Measurements from ENCODE around the gene SPTAN1.

SPTAN1 gene

DNA sequence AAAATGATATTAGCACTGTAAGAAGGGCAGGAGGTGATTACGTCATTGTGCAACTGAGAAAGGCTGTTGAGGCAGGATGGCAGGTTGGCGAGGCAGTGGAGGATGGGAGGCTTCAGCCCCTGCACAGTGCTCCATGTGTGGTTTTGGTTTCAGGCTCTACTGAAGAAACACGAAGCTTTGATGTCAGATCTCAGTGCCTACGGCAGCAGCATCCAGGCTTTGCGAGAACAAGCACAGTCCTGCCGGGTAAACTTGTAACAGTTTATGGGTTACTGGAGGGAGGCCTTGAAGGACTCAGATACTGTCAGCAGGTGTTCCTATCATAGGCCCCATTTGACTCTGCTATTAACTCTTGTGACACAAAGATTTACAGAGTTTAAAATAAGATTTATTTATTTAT lies 35.1 kb downstream of the SPTAN1 start:
- Histone ChIP-seq H3F3A (ENCODE audit: insufficient read depth, low read length) (peaks cover 22% of the 10 kb centered on the region), H3K4me1 (ENCODE audit: low read length) (peaks cover 11% of the 10 kb centered on the region)
- peak; percentile 92 for DNase-seq

DNA sequence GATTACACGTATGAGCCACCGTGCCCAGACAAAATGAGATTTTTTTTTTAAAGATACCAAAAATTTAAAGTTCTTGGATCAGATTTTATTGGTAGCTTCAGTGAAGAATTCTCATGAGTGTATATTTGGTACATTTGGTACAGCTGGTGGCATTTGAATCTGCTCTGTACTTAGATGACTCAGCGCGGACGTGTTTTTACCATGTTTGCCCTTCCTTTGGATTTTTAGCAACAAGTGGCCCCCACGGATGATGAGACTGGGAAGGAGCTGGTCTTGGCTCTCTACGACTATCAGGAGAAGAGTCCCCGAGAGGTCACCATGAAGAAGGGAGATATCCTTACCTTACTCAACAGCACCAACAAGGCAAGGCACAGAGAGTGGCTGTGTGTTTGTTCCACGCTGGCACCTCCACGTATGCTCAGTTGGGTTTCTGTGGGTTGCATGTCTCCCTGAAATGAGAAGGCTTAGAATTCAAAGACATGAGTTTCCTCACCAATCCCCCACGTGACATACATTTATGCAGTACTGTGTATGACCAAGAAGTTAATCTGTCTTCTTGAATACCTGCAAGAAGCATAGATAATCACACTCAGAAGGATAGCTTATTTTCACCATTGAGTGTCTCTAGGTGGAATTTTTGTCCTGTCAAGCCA lies 36.3 kb downstream of the SPTAN1 start:
- Histone ChIP-seq H3K79me2 (ENCODE audit: low read length) (0 out of 2 replicates have a peak, but pooled peaks cover 2% of the 10 kb centered on the region), H3F3A (ENCODE audit: insufficient read depth, low read length) (peaks cover 22% of the 10 kb centered on the region), H2AFZ (ENCODE audit: low read length) (no peak overlapping the region), H3K27ac (ENCODE audit: low read length) (no peak overlapping the region), H3K27me3 (replicated peaks; ENCODE audit: insufficient read depth, low read length) (no peaks in the 10 kb centered on the region), H3K9me3 (replicated peaks; ENCODE audit: insufficient read depth, low read length) (no peaks in the 10 kb centered on the region), H3K4me1 (ENCODE audit: low read length) (peaks cover 11% of the 10 kb centered on the region), H4K20me1 (ENCODE audit: insufficient read depth, low read length) (no peaks in the 10 kb centered on the region), H3K9ac (ENCODE audit: low read length) (no peak overlapping the region), H3K36me3 (replicated peaks; ENCODE audit: insufficient read depth, low read length) (peaks cover 11% of the 10 kb centered on the region; the same call in 1 of the 2 replicates), H3K9me2 (replicated peaks; ENCODE audit: insufficient read depth, low read length) (no peaks in the 10 kb centered on the region), H3K4me2 (ENCODE audit: low read depth, low read length) (no peak overlapping the region), H3K4me3 (ENCODE audit: low read length) (no peak overlapping the region)
- TF ChIP-seq, protein P1, sequence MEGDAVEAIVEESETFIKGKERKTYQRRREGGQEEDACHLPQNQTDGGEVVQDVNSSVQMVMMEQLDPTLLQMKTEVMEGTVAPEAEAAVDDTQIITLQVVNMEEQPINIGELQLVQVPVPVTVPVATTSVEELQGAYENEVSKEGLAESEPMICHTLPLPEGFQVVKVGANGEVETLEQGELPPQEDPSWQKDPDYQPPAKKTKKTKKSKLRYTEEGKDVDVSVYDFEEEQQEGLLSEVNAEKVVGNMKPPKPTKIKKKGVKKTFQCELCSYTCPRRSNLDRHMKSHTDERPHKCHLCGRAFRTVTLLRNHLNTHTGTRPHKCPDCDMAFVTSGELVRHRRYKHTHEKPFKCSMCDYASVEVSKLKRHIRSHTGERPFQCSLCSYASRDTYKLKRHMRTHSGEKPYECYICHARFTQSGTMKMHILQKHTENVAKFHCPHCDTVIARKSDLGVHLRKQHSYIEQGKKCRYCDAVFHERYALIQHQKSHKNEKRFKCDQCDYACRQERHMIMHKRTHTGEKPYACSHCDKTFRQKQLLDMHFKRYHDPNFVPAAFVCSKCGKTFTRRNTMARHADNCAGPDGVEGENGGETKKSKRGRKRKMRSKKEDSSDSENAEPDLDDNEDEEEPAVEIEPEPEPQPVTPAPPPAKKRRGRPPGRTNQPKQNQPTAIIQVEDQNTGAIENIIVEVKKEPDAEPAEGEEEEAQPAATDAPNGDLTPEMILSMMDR (IDR thresholded peaks at IDR 0.05; ENCODE audit: low read length) = no peak
- no peak for TF ChIP-seq EZH2 (optimal IDR thresholded peaks at IDR 0.05; ENCODE audit: low read depth, low read length)
- TF ChIP-seq EZH2phosphoT487 (IDR thresholded peaks at IDR 0.05; ENCODE audit: low read length) = no peak
- DNase-seq = no peak

More for the DNA sequence above, 35.1 kb downstream of the SPTAN1 start:
- H3K4me3 ChIP-seq (ENCODE audit: low read length) = no peak overlapping the region
- 0 out of 2 replicates have a peak, but pooled peaks cover 2% of the 10 kb centered on the region for H3K79me2 ChIP-seq (ENCODE audit: low read length)
- peak overlapping the region; percentile 74; the same call in 1 of the 2 replicates for H3K27ac ChIP-seq (ENCODE audit: low read length)
- no peaks in the 10 kb centered on the region for H3K9me3 ChIP-seq (replicated peaks; ENCODE audit: insufficient read depth, low read length)
- no peak overlapping the region for H2AFZ ChIP-seq (ENCODE audit: low read length)
- H3K9me2 ChIP-seq (replicated peaks; ENCODE audit: insufficient read depth, low read length) = no peaks in the 10 kb centered on the region
- peaks cover 11% of the 10 kb centered on the region; the same call in 1 of the 2 replicates for H3K36me3 ChIP-seq (replicated peaks; ENCODE audit: insufficient read depth, low read length)
- TF ChIP-seq EZH2phosphoT487 (IDR thresholded peaks at IDR 0.05; ENCODE audit: low read length) = no peak
- TF ChIP-seq EZH2 (optimal IDR thresholded peaks at IDR 0.05; ENCODE audit: low read depth, low read length) = no peak
- TF ChIP-seq, protein P1 (IDR thresholded peaks at IDR 0.05; ENCODE audit: low read length) = no peak
- no peak overlapping the region for H3K9ac ChIP-seq (ENCODE audit: low read length)
- H4K20me1 ChIP-seq (ENCODE audit: insufficient read depth, low read length) = no peaks in the 10 kb centered on the region
- peak overlapping the region; percentile 23; the same call in 1 of the 2 replicates for H3K4me2 ChIP-seq (ENCODE audit: low read depth, low read length)
- no peaks in the 10 kb centered on the region for H3K27me3 ChIP-seq (replicated peaks; ENCODE audit: insufficient read depth, low read length)

DNA sequence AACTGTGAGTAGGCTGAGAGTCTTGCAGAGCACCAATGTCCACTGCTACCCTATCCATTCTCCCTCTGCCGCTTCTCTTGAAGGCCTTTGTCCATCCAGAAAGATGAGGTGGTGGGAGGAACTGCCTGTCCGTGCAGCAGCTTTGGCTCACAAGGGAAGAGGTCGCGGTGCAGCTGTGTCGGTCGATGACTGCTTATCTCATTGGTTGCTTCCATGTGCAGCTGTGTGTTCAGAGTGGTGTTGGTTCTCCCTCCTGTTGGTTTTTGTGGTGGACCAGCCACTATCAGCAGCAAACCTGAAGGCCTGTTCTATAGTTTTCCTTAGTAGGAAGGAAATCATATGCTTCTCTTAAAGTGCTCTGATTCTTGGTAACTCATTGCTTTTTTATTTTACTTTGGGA lies 40.7 kb downstream of the SPTAN1 start:
- H3K27ac ChIP-seq (ENCODE audit: low read length) = no peak overlapping the region
- H3F3A ChIP-seq (ENCODE audit: insufficient read depth, low read length) = peaks cover 4% of the 10 kb centered on the region; the same call in 1 of the 2 replicates
- no peak overlapping the region for H3K9ac ChIP-seq (ENCODE audit: low read length)
- TF ChIP-seq EZH2phosphoT487 (IDR thresholded peaks at IDR 0.05; ENCODE audit: low read length) = no peak
- TF ChIP-seq, protein P1 (IDR thresholded peaks at IDR 0.05; ENCODE audit: low read length) = no peak
- TF ChIP-seq EZH2 (optimal IDR thresholded peaks at IDR 0.05; ENCODE audit: low read depth, low read length) = no peak
- no peaks in the 10 kb centered on the region for H3K9me3 ChIP-seq (replicated peaks; ENCODE audit: insufficient read depth, low read length)
- H3K4me1 ChIP-seq (ENCODE audit: low read length) = no peaks in the 10 kb centered on the region; the same call in 1 of the 2 replicates
- H2AFZ ChIP-seq (ENCODE audit: low read length) = no peak overlapping the region
- H3K27me3 ChIP-seq (replicated peaks; ENCODE audit: insufficient read depth, low read length) = no peaks in the 10 kb centered on the region
- no peak for DNase-seq
- 0 out of 2 replicates have a peak, but pooled peaks cover 2% of the 10 kb centered on the region for H3K79me2 ChIP-seq (ENCODE audit: low read length)
- no peak overlapping the region for H3K4me3 ChIP-seq (ENCODE audit: low read length)
- H3K9me2 ChIP-seq (replicated peaks; ENCODE audit: insufficient read depth, low read length) = no peaks in the 10 kb centered on the region
- no peak overlapping the region for H3K4me2 ChIP-seq (ENCODE audit: low read depth, low read length)
- H4K20me1 ChIP-seq (ENCODE audit: insufficient read depth, low read length) = no peaks in the 10 kb centered on the region
- H3K36me3 ChIP-seq (replicated peaks; ENCODE audit: insufficient read depth, low read length) = peaks cover 16% of the 10 kb centered on the region
